T-cell (primary cell): ENCODE measurements around the gene PDP2. TPM values are rescaled to one million over a fixed set of nuclear protein-coding genes. Genes with fewer than 3 reads are reported as not detected.

Source experiments
- ATAC-seq, 4 experiments: fragments of 200-7000 bp in 3 of 4; fragments of 150-1000 bp in 1 of 4; cut with Tn5 transposase; replicated peaks in 1 of 4; 1 replicate in 3 of 4; 2 replicates in 1 of 4; pipeline ENCODE4 v1.10.0; 2021; ENCODE audit warnings: moderate library complexity in 3 of 4, mild to moderate bottlenecking in 2 of 4, moderate number of reproducible peaks in 1 of 4
- CTCF ChIA-PET, 2 donors: fragments of 300-600 bp; sonication (Branson Sonifier 250); formaldehyde crosslinking; loops; one replicate each; lab custom pipeline; 2022; ENCODE audit warnings: antibody characterized with exemption in 2 of 2; lab: Charles Lee
- POLR2A ChIA-PET, 2 donors: fragments of 300-600 bp; sonication (Branson Sonifier 250); formaldehyde crosslinking; loops; one replicate each; lab custom pipeline; 2022; ENCODE audit warnings: antibody characterized with exemption in 2 of 2; lab: Charles Lee
- DNase-seq, 35 experiments: peaks; one replicate each; pipeline versions ENCODE4 v3.0.0 to v3.0.0-alpha.2; 2013 to 2023
- H3K27ac ChIP-seq: one replicate; pipeline ENCODE4 v1.5.1; 2013; ENCODE audit warnings: low read length
- H3K27me3 ChIP-seq, 2 experiments: replicated peaks in 1 of 2; 1 replicate in 1 of 2; 2 replicates in 1 of 2; pipeline versions ENCODE4 v1.6.1 to v1.7.0; 2013; ENCODE audit warnings: low read length in 1 of 2, mixed read lengths in 1 of 2; ENCODE audit not compliant: control insufficient read depth in 2 of 2, insufficient read depth in 2 of 2; ENCODE audit errors: extremely low read depth in 1 of 2
- H3K36me3 ChIP-seq, 2 donors: 1 replicate in 1 of 2; 2 replicates in 1 of 2; pipeline versions ENCODE4 v1.6.1 to v1.7.0; 2013; ENCODE audit warnings: low read length in 1 of 2; ENCODE audit not compliant: control insufficient read depth in 2 of 2, insufficient read depth in 1 of 2; ENCODE audit errors: extremely low read depth in 1 of 2
- H3K4me1 ChIP-seq, 2 experiments: 1 replicate in 1 of 2; 2 replicates in 1 of 2; pipeline versions ENCODE4 v1.6.1 to v1.7.0; 2013; ENCODE audit warnings: low read length in 2 of 2, mixed read lengths in 1 of 2; ENCODE audit not compliant: insufficient read depth in 2 of 2, control insufficient read depth in 1 of 2; ENCODE audit errors: extremely low read depth in 1 of 2
- H3K4me3 ChIP-seq, 2 donors: 1 replicate in 1 of 2; 2 replicates in 1 of 2; pipeline versions ENCODE4 v1.5.1 to v1.7.0; 2013; ENCODE audit warnings: mild to moderate bottlenecking in 2 of 2, low read length in 1 of 2, moderate library complexity in 1 of 2; ENCODE audit not compliant: control insufficient read depth in 1 of 2; ENCODE audit errors: extremely low read depth in 1 of 2
- H3K9me3 ChIP-seq: 2 replicates; pipeline ENCODE4 v1.7.0; 2013
- H3K27ac Mint-ChIP-seq, 2 donors: one replicate each; pipeline ENCODE4 v1.8.0; 2020 to 2021; ENCODE audit warnings: mild to moderate bottlenecking in 2 of 2, mixed read lengths in 2 of 2
- H3K27me3 Mint-ChIP-seq, 2 donors: one replicate each; pipeline ENCODE4 v1.8.0; 2021 to 2022; ENCODE audit warnings: mixed read lengths in 2 of 2
- H3K36me3 Mint-ChIP-seq: one replicate; pipeline ENCODE4 v1.8.0; 2021; ENCODE audit warnings: mixed read lengths
- H3K4me1 Mint-ChIP-seq, 3 donors: one replicate each; pipeline ENCODE4 v1.8.0; 2020 to 2022; ENCODE audit warnings: mixed read lengths in 3 of 3, mild to moderate bottlenecking in 1 of 3
- H3K4me3 Mint-ChIP-seq, 3 donors: one replicate each; pipeline ENCODE4 v1.8.0; 2020 to 2022; ENCODE audit warnings: mild to moderate bottlenecking in 3 of 3, mixed read lengths in 3 of 3, moderate library complexity in 3 of 3
- H3K9me3 Mint-ChIP-seq, 3 donors: one replicate each; pipeline ENCODE4 v1.8.0; 2020 to 2022; ENCODE audit warnings: mixed read lengths in 3 of 3
- WGBS: methylation state at CpG from one replicate; pipeline ENCODE4 v1.1.5; 2013; ENCODE audit warnings: missing lambda C conversion rate; ENCODE audit not compliant: insufficient coverage; 5-methylcytosine and 5-hydroxymethylcytosine counted together
- total RNA-seq, 35 experiments: library from RNA in 6 of 35; stranded (reverse) in 6 of 35; fragments of 120-200 nt in 1 of 35; gene quantifications; one replicate each; pipeline versions ENCODE4 v1.2.1 to v1.2.4 and lab custom pipeline; 2013 to 2026

Gene PDP2
- total RNA-seq, 5 donors from 2014 or later (not counting 1 experiment from before 2014, with no cell fraction given) = 7.1 to 16.5 (median 12.5) TPM

- ChIA-PET POLR2A (no interaction called here), CTCF (interaction anchor here in 1 of 2 donors (0.6 kb wide), 1 partner anchor 50 kb away, joined by 3 read pairs; no protein-coding TSS in a partner anchor)
- Mint-ChIP-seq H3K9me3 (no peaks in the 10 kb centered on the region), H3K4me1 (peaks cover 4 to 6% (median 6%) of the 10 kb centered on the region in 3 donors), H3K4me3 (no peak overlapping the region), H3K27me3 (peaks cover 0 to 2% of the 10 kb centered on the region in 2 donors), H3K36me3 (no peaks in the 10 kb centered on the region), H3K27ac (no peak overlapping the region)
- ATAC-seq (no peak), DNase-seq (no peak)
- Histone ChIP-seq H3K4me1 (peaks cover 0 to under 1% of the 10 kb centered on the region in 2 experiments), H3K9me3 (no peaks in the 10 kb centered on the region), H3K4me3 (no peak overlapping the region), H3K27me3 (peaks cover 0 to 23% of the 10 kb centered on the region in 2 experiments), H3K36me3 (no peaks in the 10 kb centered on the region), H3K27ac (no peak overlapping the region)
- 82% methylated on average over 4 of the region's 5 CpGs for WGBS
Measured at GRCh38 chr16:66911112-66911511, 30.8 kb downstream of the PDP2 start.

GRCh38 chr16:66911801-66912200 is 31.5 kb downstream of the PDP2 start:
- no peak overlapping the region for H3K4me3 ChIP-seq
- H3K27ac ChIP-seq = no peak overlapping the region
- H3K4me3 Mint-ChIP-seq = no peak overlapping the region
- no peaks in the 10 kb centered on the region for H3K9me3 ChIP-seq
- peaks cover 0 to 23% of the 10 kb centered on the region in 2 experiments for H3K27me3 ChIP-seq
- H3K9me3 Mint-ChIP-seq = no peaks in the 10 kb centered on the region
- no peaks in the 10 kb centered on the region for H3K4me1 ChIP-seq
- no peaks in the 10 kb centered on the region for H3K4me1 Mint-ChIP-seq
- H3K27me3 Mint-ChIP-seq = peaks cover 0 to 4% of the 10 kb centered on the region in 2 donors
- H3K27ac Mint-ChIP-seq = no peak overlapping the region
- H3K36me3 ChIP-seq = no peaks in the 10 kb centered on the region
- no peak for DNase-seq
- H3K36me3 Mint-ChIP-seq = no peaks in the 10 kb centered on the region
- ChIA-PET POLR2A (no interaction called here), CTCF (no interaction called here)
- WGBS = 91% methylated on average over 8 of the region's 8 CpGs
- ATAC-seq = no peak

DNA sequence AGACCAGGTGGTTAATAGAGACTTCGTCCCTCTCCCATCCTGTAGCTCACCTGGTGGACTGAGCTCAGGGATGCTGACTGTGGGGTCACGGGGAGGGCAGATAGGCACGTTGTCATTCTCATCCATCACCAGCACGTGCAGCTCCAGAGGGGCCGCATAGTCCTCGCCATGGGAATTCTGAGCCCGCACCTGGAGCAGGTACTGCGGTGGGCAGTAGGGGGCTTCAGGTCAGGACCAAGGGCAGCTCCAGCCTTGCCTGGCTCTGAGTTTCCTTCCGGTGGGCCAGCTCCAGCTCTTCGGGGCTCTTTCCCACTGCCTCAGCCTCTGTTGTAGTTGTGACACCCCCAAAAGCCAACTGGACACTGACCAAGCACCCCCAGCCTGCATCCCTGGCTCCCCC is 32.8 kb downstream of the PDP2 start:
- no peak overlapping the region for H3K27ac ChIP-seq
- no peaks in the 10 kb centered on the region for H3K36me3 Mint-ChIP-seq
- H3K27ac Mint-ChIP-seq = no peak overlapping the region
- no peak overlapping the region for H3K4me3 Mint-ChIP-seq
- H3K4me1 Mint-ChIP-seq = no peaks in the 10 kb centered on the region
- no peak for DNase-seq
- no peaks in the 10 kb centered on the region for H3K36me3 ChIP-seq
- H3K4me3 ChIP-seq = no peak overlapping the region
- H3K27me3 Mint-ChIP-seq = peaks cover 0 to 4% of the 10 kb centered on the region in 2 donors
- H3K9me3 Mint-ChIP-seq = no peaks in the 10 kb centered on the region
- ATAC-seq = no peak
- POLR2A ChIA-PET = no interaction called here
- peaks cover 0 to 29% of the 10 kb centered on the region in 2 experiments for H3K27me3 ChIP-seq
- no peaks in the 10 kb centered on the region for H3K4me1 ChIP-seq
- CTCF ChIA-PET = no interaction called here
- H3K9me3 ChIP-seq = no peaks in the 10 kb centered on the region
- 71% methylated on average over 6 of the region's 10 CpGs for WGBS

DNA sequence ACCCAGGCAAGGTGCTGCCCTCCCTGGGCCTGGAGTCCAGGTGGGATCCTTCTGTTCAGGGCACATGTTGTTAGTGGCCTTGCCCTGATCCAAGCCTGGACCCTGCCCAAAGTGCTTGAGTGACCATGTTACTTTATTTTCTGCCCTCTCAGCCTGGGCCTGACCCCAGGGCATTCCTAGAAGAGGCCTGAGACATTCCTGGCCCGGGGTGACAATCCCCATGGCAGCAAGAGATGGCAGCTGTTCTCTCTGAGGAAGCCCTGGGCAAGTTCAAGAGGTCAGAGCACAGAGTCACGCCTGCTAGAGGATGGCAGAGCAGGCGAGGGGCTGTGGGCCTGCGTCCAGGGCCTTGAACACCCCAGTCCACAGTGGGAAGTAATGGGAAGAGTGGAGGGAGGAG is 33.4 kb downstream of the PDP2 start:
- ATAC-seq (no peak), DNase-seq (no peak)
- Histone ChIP-seq H3K4me3 (no peak overlapping the region), H3K27ac (no peak overlapping the region), H3K9me3 (no peaks in the 10 kb centered on the region), H3K27me3 (peaks cover 0 to 36% of the 10 kb centered on the region in 2 experiments), H3K4me1 (no peaks in the 10 kb centered on the region), H3K36me3 (no peaks in the 10 kb centered on the region)
- ChIA-PET POLR2A (no interaction called here), CTCF (no interaction called here)
- 39% methylated on average over 2 of the region's 4 CpGs for WGBS
- H3K4me1 Mint-ChIP-seq = no peaks in the 10 kb centered on the region
- H3K36me3 Mint-ChIP-seq = no peaks in the 10 kb centered on the region
- H3K9me3 Mint-ChIP-seq = no peaks in the 10 kb centered on the region
- no peak overlapping the region for H3K27ac Mint-ChIP-seq
- no peak overlapping the region for H3K4me3 Mint-ChIP-seq
- H3K27me3 Mint-ChIP-seq = peaks cover 0 to 4% of the 10 kb centered on the region in 2 donors

GRCh38 chr16:66914541-66914940 is 34.2 kb downstream of the PDP2 start:
- ChIA-PET CTCF (no interaction called here), POLR2A (no interaction called here)
- DNase-seq (no peak), ATAC-seq (no peak)
- Histone ChIP-seq H3K4me3 (no peak overlapping the region), H3K4me1 (no peaks in the 10 kb centered on the region), H3K27ac (no peak overlapping the region), H3K9me3 (no peaks in the 10 kb centered on the region), H3K27me3 (peaks cover 0 to 42% of the 10 kb centered on the region in 2 experiments), H3K36me3 (no peaks in the 10 kb centered on the region)
- Mint-ChIP-seq H3K9me3 (no peaks in the 10 kb centered on the region), H3K4me1 (no peaks in the 10 kb centered on the region), H3K27me3 (peaks cover 3 to 8% of the 10 kb centered on the region in 2 donors), H3K4me3 (no peak overlapping the region), H3K27ac (no peak overlapping the region), H3K36me3 (no peaks in the 10 kb centered on the region)
- WGBS = no CpG with 5 or more reads among the region's 7 CpGs

DNA sequence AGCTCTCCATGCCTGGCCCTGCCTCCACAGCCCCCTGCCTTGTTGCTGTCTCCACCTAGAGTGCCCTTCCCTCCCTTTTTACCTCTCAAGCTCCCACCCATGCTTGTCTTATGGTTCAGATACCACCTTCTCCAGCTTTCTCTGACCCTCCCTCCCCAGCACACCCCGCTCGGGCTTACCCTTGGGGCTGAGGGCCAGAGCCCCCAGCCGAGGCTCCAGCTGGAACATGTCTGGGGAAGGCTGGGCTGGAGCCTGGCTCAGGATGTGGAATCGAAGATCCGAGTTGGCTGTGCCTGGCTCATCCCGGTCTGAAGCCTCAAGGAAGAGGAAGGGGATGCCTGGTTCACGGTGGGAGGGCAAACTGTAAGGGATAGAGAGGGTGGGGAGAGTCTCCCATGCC is 34.7 kb downstream of the PDP2 start:
- WGBS = 90% methylated on average over 2 of the region's 7 CpGs

GRCh38 chr16:66916518-66916917 is 36.2 kb downstream of the PDP2 start:
- Histone ChIP-seq H3K27ac (no peak overlapping the region), H3K4me3 (no peak overlapping the region), H3K9me3 (no peaks in the 10 kb centered on the region), H3K4me1 (no peaks in the 10 kb centered on the region), H3K36me3 (no peaks in the 10 kb centered on the region), H3K27me3 (peaks cover 0 to 54% of the 10 kb centered on the region in 2 experiments)
- ATAC-seq (no peak), DNase-seq (no peak)
- no peaks in the 10 kb centered on the region for H3K36me3 Mint-ChIP-seq
- ChIA-PET CTCF (no interaction called here), POLR2A (no interaction called here)
- H3K27ac Mint-ChIP-seq = no peak overlapping the region
- peaks cover 6 to 19% of the 10 kb centered on the region in 2 donors for H3K27me3 Mint-ChIP-seq
- 70% methylated on average over 3 of the region's 6 CpGs for WGBS
- H3K4me1 Mint-ChIP-seq = no peaks in the 10 kb centered on the region
- no peak overlapping the region for H3K4me3 Mint-ChIP-seq
- H3K9me3 Mint-ChIP-seq = no peaks in the 10 kb centered on the region

More for the DNA sequence above, 34.7 kb downstream of the PDP2 start:
- no peaks in the 10 kb centered on the region for H3K4me1 ChIP-seq
- peaks cover 3 to 10% of the 10 kb centered on the region in 2 donors for H3K27me3 Mint-ChIP-seq
- CTCF ChIA-PET = no interaction called here
- H3K4me1 Mint-ChIP-seq = no peaks in the 10 kb centered on the region
- no peaks in the 10 kb centered on the region for H3K36me3 Mint-ChIP-seq
- no peak overlapping the region for H3K4me3 ChIP-seq
- H3K27ac ChIP-seq = no peak overlapping the region
- H3K27ac Mint-ChIP-seq = no peak overlapping the region
- no peaks in the 10 kb centered on the region for H3K9me3 Mint-ChIP-seq
- ATAC-seq (no peak), DNase-seq (no peak)
- H3K36me3 ChIP-seq = no peaks in the 10 kb centered on the region
- no peaks in the 10 kb centered on the region for H3K9me3 ChIP-seq
- POLR2A ChIA-PET = no interaction called here
- peaks cover 0 to 47% of the 10 kb centered on the region in 2 experiments for H3K27me3 ChIP-seq
- H3K4me3 Mint-ChIP-seq = no peak overlapping the region
